Measurements from ENCODE around the gene INSYN2A. TPM values are rescaled to one million over a fixed set of nuclear protein-coding genes. Genes with fewer than 3 reads are reported as not detected.

The INSYN2A gene
- total RNA-seq, 4 donors from 2014 or later, result 0.27 TPM; not detected in 3

DNA sequence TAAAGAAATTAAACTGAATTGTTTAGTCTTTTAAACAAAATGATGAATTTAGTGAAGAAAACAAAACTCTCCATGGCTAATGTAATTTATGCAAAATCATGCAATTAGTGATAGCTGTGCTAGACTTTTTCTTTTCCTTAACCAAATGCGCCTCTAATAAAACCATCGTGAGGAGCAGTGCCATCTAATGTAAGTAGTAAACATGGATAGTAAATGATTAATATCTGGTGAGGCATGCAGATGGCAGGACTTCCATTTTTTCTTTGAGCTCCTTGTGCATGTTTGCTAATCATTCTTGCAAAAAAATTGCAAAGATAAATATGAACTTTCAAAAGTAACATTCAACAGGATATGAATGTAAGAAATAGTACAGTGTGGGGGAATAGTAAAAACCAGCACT lies 2.3 kb downstream of the INSYN2A start:
- no peak for TF ChIP-seq EP300 (IDR thresholded peaks at IDR 0.05; ENCODE audit: low read depth)
- no peak for TF ChIP-seq POLR2A (IDR thresholded peaks at IDR 0.05)
- TF ChIP-seq, protein P1, sequence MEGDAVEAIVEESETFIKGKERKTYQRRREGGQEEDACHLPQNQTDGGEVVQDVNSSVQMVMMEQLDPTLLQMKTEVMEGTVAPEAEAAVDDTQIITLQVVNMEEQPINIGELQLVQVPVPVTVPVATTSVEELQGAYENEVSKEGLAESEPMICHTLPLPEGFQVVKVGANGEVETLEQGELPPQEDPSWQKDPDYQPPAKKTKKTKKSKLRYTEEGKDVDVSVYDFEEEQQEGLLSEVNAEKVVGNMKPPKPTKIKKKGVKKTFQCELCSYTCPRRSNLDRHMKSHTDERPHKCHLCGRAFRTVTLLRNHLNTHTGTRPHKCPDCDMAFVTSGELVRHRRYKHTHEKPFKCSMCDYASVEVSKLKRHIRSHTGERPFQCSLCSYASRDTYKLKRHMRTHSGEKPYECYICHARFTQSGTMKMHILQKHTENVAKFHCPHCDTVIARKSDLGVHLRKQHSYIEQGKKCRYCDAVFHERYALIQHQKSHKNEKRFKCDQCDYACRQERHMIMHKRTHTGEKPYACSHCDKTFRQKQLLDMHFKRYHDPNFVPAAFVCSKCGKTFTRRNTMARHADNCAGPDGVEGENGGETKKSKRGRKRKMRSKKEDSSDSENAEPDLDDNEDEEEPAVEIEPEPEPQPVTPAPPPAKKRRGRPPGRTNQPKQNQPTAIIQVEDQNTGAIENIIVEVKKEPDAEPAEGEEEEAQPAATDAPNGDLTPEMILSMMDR (IDR thresholded peaks at IDR 0.05), result no peak
- no peak for TF ChIP-seq POLR2AphosphoS5 (IDR thresholded peaks at IDR 0.05)
- Histone ChIP-seq H3K27ac (no peak overlapping the region), H3K4me3 (no peak overlapping the region), H3K9me3 (no peaks in the 10 kb centered on the region), H3K36me3 (no peaks in the 10 kb centered on the region), H3K27me3 (peaks cover 41% of the 10 kb centered on the region), H3K4me1 (peaks cover 0 to 15% (median 14%) of the 10 kb centered on the region in 4 donors)
- in situ Hi-C loops (cut with MboI; ENCODE audit: low pct_ligation_motif_present in 1 of 4, low pct_unique_long_range_greater_than_20kb in 1 of 4, low sequenced_read_pairs in 3 of 4), result no loop called here
- DNase-seq, result no peak
- intact Hi-C loops (cut with DNase I; ENCODE audit: low total_unique reads), result no loop called here
- WGBS, 2 donors (ENCODE audit: low coverage in 1 of 2), result 70 to 72% methylated on average over 2 of the region's 2 CpGs

DNA sequence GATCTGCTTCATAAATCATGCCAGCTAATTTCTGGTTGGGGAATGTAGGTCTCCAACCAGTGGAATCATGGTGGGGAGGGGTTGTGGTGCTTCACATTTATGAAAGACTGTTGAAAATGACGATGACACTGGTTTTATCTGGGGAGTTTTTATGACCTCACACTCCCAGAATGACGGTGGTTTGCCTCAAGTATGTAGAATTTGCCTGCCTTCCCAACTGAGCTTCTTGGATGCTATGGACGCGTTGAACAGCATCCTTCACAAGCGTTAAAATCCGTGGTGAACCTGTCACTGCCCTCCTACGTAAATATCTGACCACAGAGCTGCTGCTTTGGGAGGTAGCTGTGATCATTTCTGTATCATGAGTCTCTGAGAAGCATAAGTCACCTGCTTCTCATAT lies 3.3 kb downstream of the INSYN2A start:
- H3K27me3 ChIP-seq, result peaks cover 41% of the 10 kb centered on the region
- H3K36me3 ChIP-seq, result no peaks in the 10 kb centered on the region
- no peak for DNase-seq
- H3K4me3 ChIP-seq, result no peak overlapping the region
- WGBS, 2 donors (ENCODE audit: low coverage in 1 of 2), result 73 to 80% methylated on average over 7 of the region's 7 CpGs
- H3K4me1 ChIP-seq, result peaks cover 0 to 15% (median 14%) of the 10 kb centered on the region in 4 donors
- intact Hi-C loops (cut with DNase I; ENCODE audit: low total_unique reads), result no loop called here
- in situ Hi-C loops (cut with MboI; ENCODE audit: low pct_ligation_motif_present in 1 of 4, low pct_unique_long_range_greater_than_20kb in 1 of 4, low sequenced_read_pairs in 3 of 4), result no loop called here
- no peaks in the 10 kb centered on the region for H3K9me3 ChIP-seq
- TF ChIP-seq EP300 (IDR thresholded peaks at IDR 0.05; ENCODE audit: low read depth) (no peak), POLR2AphosphoS5 (IDR thresholded peaks at IDR 0.05) (no peak), POLR2A (IDR thresholded peaks at IDR 0.05) (no peak)
- TF ChIP-seq, protein P1 (IDR thresholded peaks at IDR 0.05), result no peak
- no peak overlapping the region for H3K27ac ChIP-seq

DNA sequence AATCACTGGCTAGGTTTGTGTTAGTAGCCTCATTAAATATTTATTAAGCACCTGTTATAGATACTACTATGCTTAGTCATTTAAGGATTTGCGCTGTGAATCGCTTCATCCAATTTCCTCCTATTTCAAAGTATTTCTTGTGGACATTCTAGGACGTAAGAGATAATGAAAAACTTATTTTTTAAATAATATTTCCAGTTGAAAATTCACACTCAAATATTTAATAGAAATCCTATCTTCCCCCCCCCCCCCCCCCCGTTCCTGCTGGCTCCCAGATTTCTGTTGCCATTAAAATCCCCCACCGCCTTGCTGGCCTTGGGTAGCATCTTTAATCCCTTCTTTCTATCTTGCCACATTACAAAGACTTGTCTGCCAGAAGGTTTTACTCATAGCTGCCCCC lies 6.0 kb downstream of the INSYN2A start:
- Histone ChIP-seq H3K4me1 (peaks cover 0 to 10% (median 7%) of the 10 kb centered on the region in 4 donors), H3K27me3 (peaks cover 26% of the 10 kb centered on the region), H3K4me3 (no peak overlapping the region), H3K36me3 (no peaks in the 10 kb centered on the region), H3K9me3 (no peaks in the 10 kb centered on the region), H3K27ac (no peak overlapping the region)
- TF ChIP-seq POLR2AphosphoS5 (IDR thresholded peaks at IDR 0.05) (no peak), EP300 (IDR thresholded peaks at IDR 0.05; ENCODE audit: low read depth) (no peak), POLR2A (IDR thresholded peaks at IDR 0.05) (no peak)
- TF ChIP-seq, protein P1 (IDR thresholded peaks at IDR 0.05), result no peak
- DNase-seq, result no peak
- 67 to 76% methylated on average over 3 to 5 of the region's 5 CpGs for WGBS, 2 donors (ENCODE audit: low coverage in 1 of 2)
- in situ Hi-C loops (cut with MboI; ENCODE audit: low pct_ligation_motif_present in 1 of 4, low pct_unique_long_range_greater_than_20kb in 1 of 4, low sequenced_read_pairs in 3 of 4) (no loop called here), intact Hi-C loops (cut with DNase I; ENCODE audit: low total_unique reads) (no loop called here)

DNA sequence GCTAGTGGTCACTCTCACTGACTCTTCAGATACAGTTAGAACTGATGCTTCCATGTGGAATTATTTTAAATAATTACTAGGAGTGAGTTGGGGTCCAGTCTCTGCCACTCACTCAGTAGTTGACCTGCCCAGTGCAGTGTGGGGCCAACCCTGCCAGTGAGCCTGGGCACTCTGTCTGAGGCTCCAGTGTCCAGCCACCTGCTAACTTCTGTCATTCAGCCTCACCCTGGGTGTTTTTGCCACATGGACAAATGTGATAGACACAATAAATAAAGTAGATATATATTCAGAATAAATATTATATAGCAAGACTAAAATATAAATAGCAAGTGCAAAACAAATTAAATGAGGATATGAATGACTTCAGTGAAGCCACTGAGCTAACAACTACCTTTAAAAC lies 7.2 kb downstream of the INSYN2A start:
- intact Hi-C loops (cut with DNase I; ENCODE audit: low total_unique reads) (no loop called here), in situ Hi-C loops (cut with MboI; ENCODE audit: low pct_ligation_motif_present in 1 of 4, low pct_unique_long_range_greater_than_20kb in 1 of 4, low sequenced_read_pairs in 3 of 4) (no loop called here)
- Histone ChIP-seq H3K4me3 (no peak overlapping the region), H3K4me1 (no peaks in the 10 kb centered on the region), H3K27me3 (peaks cover 14% of the 10 kb centered on the region), H3K9me3 (no peaks in the 10 kb centered on the region), H3K27ac (no peak overlapping the region), H3K36me3 (no peaks in the 10 kb centered on the region)
- DNase-seq, result no peak
- TF ChIP-seq, protein P1 (IDR thresholded peaks at IDR 0.05), result no peak
- TF ChIP-seq POLR2AphosphoS5 (IDR thresholded peaks at IDR 0.05) (no peak), POLR2A (IDR thresholded peaks at IDR 0.05) (no peak), EP300 (IDR thresholded peaks at IDR 0.05; ENCODE audit: low read depth) (no peak)
